ENCODE data around the gene TBR1.
A peak's percentile ranks its signal among the peaks of the same experiment; 100 is the strongest.

TBR1 gene

GRCh38 chr2:161420406-161421074 is 4.4 kb downstream of the TBR1 start:
- peak overlapping the region; percentile 48 for H3K4me3 Mint-ChIP-seq
- no peak for TF ChIP-seq CTCF (IDR thresholded peaks at IDR 0.05)
- DNase-seq, result peak; percentile 9
- H3K4me1 Mint-ChIP-seq, result peaks cover 32% of the 10 kb centered on the region
- H3K36me3 Mint-ChIP-seq (ENCODE audit: low read depth), result no peaks in the 10 kb centered on the region
- H3K27me3 Mint-ChIP-seq (ENCODE audit: low read depth, poor library complexity), result peaks cover 100% of the 10 kb centered on the region
- H3K27ac Mint-ChIP-seq, result peak overlapping the region; percentile 58
- peaks cover 3% of the 10 kb centered on the region for H3K9me3 Mint-ChIP-seq

- TF ChIP-seq CTCF (IDR thresholded peaks at IDR 0.05), result no peak
- H3K9me3 Mint-ChIP-seq, result peaks cover 3% of the 10 kb centered on the region
- H3K27me3 Mint-ChIP-seq (ENCODE audit: low read depth, poor library complexity), result peaks cover 100% of the 10 kb centered on the region
- no peak for DNase-seq
- H3K27ac Mint-ChIP-seq, result no peak overlapping the region
- H3K4me1 Mint-ChIP-seq, result peaks cover 26% of the 10 kb centered on the region
- no peaks in the 10 kb centered on the region for H3K36me3 Mint-ChIP-seq (ENCODE audit: low read depth)
- no peak overlapping the region for H3K4me3 Mint-ChIP-seq
These were observed 5.6 kb downstream of the TBR1 start for GRCh38 chr2:161421686-161422085.

- no peak overlapping the region for H3K27ac Mint-ChIP-seq
- DNase-seq, result peak; percentile 3
These were observed 6.8 kb downstream of the TBR1 start for GRCh38 chr2:161422816-161423403.

GRCh38 chr2:161423421-161424393 is 7.6 kb downstream of the TBR1 start:
- Mint-ChIP-seq H3K27ac (no peak overlapping the region), H3K36me3 (ENCODE audit: low read depth) (no peaks in the 10 kb centered on the region), H3K9me3 (peaks cover 3% of the 10 kb centered on the region), H3K27me3 (ENCODE audit: low read depth, poor library complexity) (peaks cover 100% of the 10 kb centered on the region), H3K4me1 (peaks cover 22% of the 10 kb centered on the region), H3K4me3 (peak overlapping the region; percentile 80)
- no peak for TF ChIP-seq CTCF (IDR thresholded peaks at IDR 0.05)
- DNase-seq, result peak; percentile 55

More at GRCh38 chr2:161422816-161423403, 6.8 kb downstream of the TBR1 start:
- Mint-ChIP-seq H3K36me3 (ENCODE audit: low read depth) (no peaks in the 10 kb centered on the region), H3K9me3 (peaks cover 3% of the 10 kb centered on the region), H3K4me1 (peaks cover 28% of the 10 kb centered on the region), H3K4me3 (peak overlapping the region; percentile 67), H3K27me3 (ENCODE audit: low read depth, poor library complexity) (peaks cover 100% of the 10 kb centered on the region)
- no peak for TF ChIP-seq CTCF (IDR thresholded peaks at IDR 0.05)

- TF ChIP-seq CTCF (IDR thresholded peaks at IDR 0.05), result no peak
- Mint-ChIP-seq H3K9me3 (peaks cover 3% of the 10 kb centered on the region), H3K4me3 (peak overlapping the region; percentile 80), H3K27me3 (ENCODE audit: low read depth, poor library complexity) (peaks cover 100% of the 10 kb centered on the region), H3K27ac (no peak overlapping the region), H3K4me1 (peaks cover 16% of the 10 kb centered on the region), H3K36me3 (ENCODE audit: low read depth) (no peaks in the 10 kb centered on the region)
- no peak for DNase-seq
These were observed 8.3 kb downstream of the TBR1 start for GRCh38 chr2:161424394-161424769.
